ENCODE measurements around the gene PALLD. TPM values are rescaled to one million over a fixed set of nuclear protein-coding genes. Genes with fewer than 3 reads are reported as not detected.

PALLD gene
- total RNA-seq, 1 experiment from 2014 or later: 23.7 TPM

- Mint-ChIP-seq H3K36me3 (no peaks in the 10 kb centered on the region), H3K4me3 (no peak overlapping the region), H3K27ac (no peak overlapping the region), H3K27me3 (ENCODE audit: low read depth) (no peaks in the 10 kb centered on the region), H3K9me3 (no peaks in the 10 kb centered on the region), H3K4me1 (peaks cover 22% of the 10 kb centered on the region)
- no peak for ATAC-seq
- POLR2A ChIA-PET: no interaction called here
- no peak for DNase-seq (ENCODE audit: low spot score)
- CTCF ChIA-PET: no interaction called here
- TF ChIP-seq PREB (CRISPR knock-in tag; IDR thresholded peaks at IDR 0.05; ENCODE audit: borderline replicate concordance) (no peak), CTCF (IDR thresholded peaks at IDR 0.05) (no peak), IRF1 (CRISPR knock-in tag; IDR thresholded peaks at IDR 0.05) (no peak), ZMAT4 (CRISPR knock-in tag; IDR thresholded peaks at IDR 0.05) (no peak), MAX (CRISPR knock-in tag; IDR thresholded peaks at IDR 0.05) (no peak), SMAD4 (CRISPR knock-in tag; IDR thresholded peaks at IDR 0.05) (no peak), ZNF219 (CRISPR knock-in tag; IDR thresholded peaks at IDR 0.05; ENCODE audit: borderline replicate concordance) (no peak), HMGXB4 (CRISPR knock-in tag; IDR thresholded peaks at IDR 0.05) (no peak), ZNF396 (CRISPR knock-in tag; IDR thresholded peaks at IDR 0.05; ENCODE audit: borderline replicate concordance) (no peak)
Observed at GRCh38 chr4:168549143-168549542, 52.3 kb downstream of the PALLD start.

GRCh38 chr4:168550064-168550766, 53.4 kb downstream of the PALLD start:
- Mint-ChIP-seq H3K27me3 (ENCODE audit: low read depth) (no peaks in the 10 kb centered on the region), H3K36me3 (no peaks in the 10 kb centered on the region), H3K4me1 (peaks cover 22% of the 10 kb centered on the region), H3K4me3 (no peak overlapping the region), H3K9me3 (no peaks in the 10 kb centered on the region), H3K27ac (peak overlapping the region; percentile 3; the same call in 1 of the 2 replicates)
- CTCF ChIA-PET: interaction anchor here (1.0 kb wide), 1 partner anchor 371 kb away, joined by 4 read pairs; no protein-coding TSS in a partner anchor
- peak; percentile 51 for ATAC-seq
- POLR2A ChIA-PET: no interaction called here
- TF ChIP-seq PREB (CRISPR knock-in tag; IDR thresholded peaks at IDR 0.05; ENCODE audit: borderline replicate concordance) (no peak), USF1 (CRISPR knock-in tag; IDR thresholded peaks at IDR 0.05) (no peak), STAT6 (CRISPR knock-in tag; conservative IDR thresholded peaks at IDR 0.05; ENCODE audit: low read depth) (no peak), MLX (CRISPR knock-in tag; IDR thresholded peaks at IDR 0.05) (no peak), ZNF317 (CRISPR knock-in tag; IDR thresholded peaks at IDR 0.05; ENCODE audit: borderline replicate concordance, low read depth) (no peak), SMAD4 (CRISPR knock-in tag; IDR thresholded peaks at IDR 0.05) (no peak), ZNF121 (CRISPR knock-in tag; IDR thresholded peaks at IDR 0.05) (no peak), NFYB (CRISPR knock-in tag; conservative IDR thresholded peaks at IDR 0.05; ENCODE audit: low read depth) (no peak), ZNF671 (CRISPR knock-in tag; IDR thresholded peaks at IDR 0.05) (no peak)
- DNase-seq (ENCODE audit: low spot score): no peak

All from WTC11 (cell line).